ACC112 (cell line): ENCODE measurements around the gene ORM2.
"Not testable (repeated sequence)": the region's sequence is repeated elsewhere in the genome, so short reads cannot be mapped to it uniquely, and the experiment has no call there.

Experiments used
- H2AFZ ChIP-seq: fragments of 200-600 bp; sonication (generic); one replicate; pipeline ENCODE4 v1.6.0; 2017; ENCODE audit warnings: antibody characterized with exemption, low read length; ENCODE audit not compliant: unreplicated experiment
- H3K27ac ChIP-seq: fragments of 200-600 bp; sonication (generic); 2 replicates; pipeline ENCODE4 v1.5.1; 2014; ENCODE audit warnings: low read depth, mild to moderate bottlenecking, antibody characterized with exemption, low read length, moderate library complexity
- H3K27me3 ChIP-seq: fragments of 200-600 bp; sonication (generic); 2 replicates; pipeline ENCODE4 v1.6.1; 2014; ENCODE audit warnings: mild to moderate bottlenecking, antibody characterized with exemption, low read length, moderate library complexity, mixed read lengths; ENCODE audit not compliant: insufficient read depth
- H3K36me3 ChIP-seq: fragments of 200-600 bp; sonication (generic); 2 replicates; pipeline ENCODE4 v1.6.1; 2016; ENCODE audit warnings: mild to moderate bottlenecking, antibody characterized with exemption, low read length, moderate library complexity, mixed read lengths; ENCODE audit not compliant: insufficient read depth
- H3K4me1 ChIP-seq: fragments of 200-600 bp; sonication (generic); one replicate; pipeline ENCODE4 v1.6.1; 2016; ENCODE audit warnings: low read length, mixed read lengths; ENCODE audit not compliant: insufficient read depth, unreplicated experiment, control insufficient read depth
- H3K4me3 ChIP-seq: fragments of 200-600 bp; sonication (generic); 2 replicates; pipeline ENCODE4 v1.5.1; 2014; ENCODE audit warnings: mild to moderate bottlenecking, low read depth, low read length
- H3K79me2 ChIP-seq: fragments of 200-600 bp; sonication (generic); one replicate; pipeline ENCODE4 v1.6.0; 2016; ENCODE audit warnings: low read length; ENCODE audit not compliant: control insufficient read depth, unreplicated experiment, insufficient read depth

Gene ORM2

DNA sequence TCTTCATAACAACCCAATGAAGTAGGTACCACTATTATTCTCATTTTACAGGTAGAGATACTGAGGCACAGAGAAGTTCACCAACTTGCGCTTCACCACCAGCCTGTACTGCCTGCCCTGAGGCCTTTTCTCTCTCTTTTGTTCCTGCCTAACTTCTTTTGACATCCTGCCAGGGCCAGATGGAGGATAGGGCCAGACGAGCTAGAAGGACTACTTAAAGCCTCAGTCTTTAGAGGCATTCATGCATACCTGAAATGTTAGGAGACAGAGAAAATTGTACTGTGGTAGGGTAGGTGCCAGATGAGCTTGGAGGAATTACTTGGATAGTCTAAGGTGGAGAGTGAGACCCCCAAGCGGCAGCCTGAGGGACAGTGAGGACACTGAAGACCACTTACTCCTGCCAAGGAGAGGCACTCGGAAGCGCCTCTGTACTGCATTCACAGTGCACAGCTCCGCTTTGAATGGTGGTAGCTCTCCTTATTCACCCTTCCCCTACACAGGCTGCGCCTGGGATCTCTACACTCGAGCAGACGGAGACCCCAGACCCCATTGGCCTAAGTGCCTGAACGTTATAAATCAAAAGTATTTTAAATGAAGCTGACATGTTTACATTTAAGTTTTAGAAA, 13.0 kb upstream of the ORM2 start:
- Histone ChIP-seq H3K36me3 (no peaks in the 10 kb centered on the region), H3K79me2 (no peaks in the 10 kb centered on the region), H3K27me3 (no peaks in the 10 kb centered on the region), H2AFZ (no peak overlapping the region), H3K4me3 (no peak overlapping the region), H3K4me1 (peaks cover 2% of the 10 kb centered on the region), H3K27ac (no peak overlapping the region)

- no peaks in the 10 kb centered on the region for H3K27me3 ChIP-seq
- no peaks in the 10 kb centered on the region for H3K36me3 ChIP-seq
- H2AFZ ChIP-seq, result no peak overlapping the region
- H3K4me3 ChIP-seq, result no peak overlapping the region
- H3K4me1 ChIP-seq, result peaks cover 9% of the 10 kb centered on the region
- H3K27ac ChIP-seq, result no peak overlapping the region
- H3K79me2 ChIP-seq, result no peaks in the 10 kb centered on the region
Observed at GRCh38 chr9:114317665-114318357, 11.9 kb upstream of the ORM2 start.

GRCh38 chr9:114318416-114318815, 11.3 kb upstream of the ORM2 start:
- H3K27me3 ChIP-seq, result no peaks in the 10 kb centered on the region
- H3K4me1 ChIP-seq, result peaks cover 9% of the 10 kb centered on the region
- H3K36me3 ChIP-seq, result no peaks in the 10 kb centered on the region
- H3K4me3 ChIP-seq, result no peak overlapping the region
- H2AFZ ChIP-seq, result no peak overlapping the region
- H3K79me2 ChIP-seq, result no peaks in the 10 kb centered on the region
- no peak overlapping the region for H3K27ac ChIP-seq

DNA sequence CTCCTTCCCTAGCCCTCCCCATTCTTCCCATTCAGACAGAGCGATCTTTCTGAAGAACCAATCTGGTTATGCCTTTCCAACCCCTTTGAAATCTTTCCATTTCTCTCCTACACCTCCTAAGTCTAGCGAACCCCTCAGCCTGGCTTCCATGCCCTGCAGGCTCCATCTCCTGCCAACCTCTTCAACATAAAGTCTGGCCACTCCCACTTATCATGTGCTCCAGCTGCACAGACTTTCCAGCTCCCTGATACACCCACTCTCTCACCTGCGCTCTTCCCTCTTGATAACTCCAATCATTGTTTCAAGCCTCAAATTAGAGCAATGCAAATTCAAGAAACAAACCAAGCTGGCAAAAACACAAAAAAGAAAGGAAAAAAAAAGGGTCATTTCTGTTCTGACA, 10.5 kb upstream of the ORM2 start:
- Histone ChIP-seq H3K36me3 (no peaks in the 10 kb centered on the region), H3K27me3 (no peaks in the 10 kb centered on the region), H3K4me1 (peaks cover 9% of the 10 kb centered on the region), H3K79me2 (no peaks in the 10 kb centered on the region), H3K4me3 (no peak overlapping the region), H2AFZ (no peak overlapping the region), H3K27ac (no peak overlapping the region)

- not testable (repeated sequence) for H3K36me3 ChIP-seq, H3K79me2 ChIP-seq, H3K4me3 ChIP-seq, H2AFZ ChIP-seq, H3K27ac ChIP-seq, H3K4me1 ChIP-seq, H3K27me3 ChIP-seq
Observed at GRCh38 chr9:114320710-114321109, 9.0 kb upstream of the ORM2 start.

DNA sequence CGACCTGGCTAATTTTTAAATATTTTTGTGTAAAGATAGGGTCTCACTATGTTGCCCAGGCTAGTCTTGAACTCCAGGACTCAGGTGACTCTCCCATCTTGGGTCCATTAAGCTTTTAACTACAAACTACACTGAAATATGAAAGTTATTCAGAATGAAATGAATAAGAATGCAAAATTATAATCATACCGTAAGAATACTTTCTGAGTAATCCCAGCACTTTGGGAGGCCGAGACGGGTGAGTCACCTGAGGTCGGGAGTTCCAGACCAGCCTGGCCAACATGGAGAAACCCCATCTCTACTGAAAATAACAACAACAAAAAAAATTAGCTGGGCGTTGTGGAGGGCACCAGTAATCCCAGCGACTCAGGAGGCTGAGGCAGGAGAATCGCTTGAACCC, 7.9 kb upstream of the ORM2 start:
- no peaks in the 10 kb centered on the region for H3K79me2 ChIP-seq
- H3K4me1 ChIP-seq, result peaks cover 9% of the 10 kb centered on the region
- H3K36me3 ChIP-seq, result no peaks in the 10 kb centered on the region
- no peak overlapping the region for H3K4me3 ChIP-seq
- no peaks in the 10 kb centered on the region for H3K27me3 ChIP-seq
- peak overlapping the region; percentile 12; the same call in 1 of the 2 replicates for H3K27ac ChIP-seq
- no peak overlapping the region for H2AFZ ChIP-seq

- H3K4me1 ChIP-seq, H3K36me3 ChIP-seq, H3K27me3 ChIP-seq, H3K4me3 ChIP-seq, H2AFZ ChIP-seq, H3K79me2 ChIP-seq: not testable (repeated sequence)
- peak overlapping the region; percentile 12; the same call in 1 of the 2 replicates for H3K27ac ChIP-seq
Observed at GRCh38 chr9:114322160-114322818, 7.4 kb upstream of the ORM2 start.

DNA sequence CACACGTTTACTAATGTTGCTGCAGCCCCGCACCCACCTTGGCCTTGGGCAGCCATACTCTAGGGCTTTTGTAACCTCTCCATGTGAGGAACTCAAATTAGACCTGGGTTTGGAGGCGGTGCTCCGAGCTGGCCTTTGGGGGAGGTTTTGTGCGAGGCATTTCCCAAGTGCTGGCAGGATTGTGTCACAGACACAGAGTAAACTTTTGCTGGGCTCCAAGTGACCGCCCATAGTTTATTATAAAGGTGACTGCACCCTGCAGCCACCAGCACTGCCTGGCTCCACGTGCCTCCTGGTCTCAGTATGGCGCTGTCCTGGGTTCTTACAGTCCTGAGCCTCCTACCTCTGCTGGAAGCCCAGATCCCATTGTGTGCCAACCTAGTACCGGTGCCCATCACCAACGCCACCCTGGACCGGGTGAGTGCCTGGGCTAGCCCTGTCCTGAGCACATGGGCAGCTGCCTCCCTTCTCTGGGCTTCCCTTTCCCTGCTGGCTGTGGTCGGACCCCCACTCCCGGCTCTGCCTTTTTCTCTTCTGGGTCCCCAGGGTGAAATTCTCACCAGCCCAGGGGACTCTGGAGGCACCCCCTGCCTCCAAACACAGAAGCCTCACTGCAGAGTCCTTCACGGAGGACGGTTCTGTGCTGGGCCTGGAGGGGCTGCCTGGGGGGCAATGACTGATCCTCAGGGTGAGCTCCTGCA, 6.7 kb upstream of the ORM2 start, which contains the start of gene ORM1:
ORM1 (plus strand) TSS at position 268 of the 701 bp plus-strand sequence; CDS start at position 304, 36 bp downstream.
- not testable (repeated sequence) for H3K4me3 ChIP-seq, H3K79me2 ChIP-seq, H3K4me1 ChIP-seq, H2AFZ ChIP-seq, H3K27me3 ChIP-seq, H3K36me3 ChIP-seq
- peak within 1 kb of the TSS; percentile 12; the same call in 1 of the 2 replicates for H3K27ac ChIP-seq

DNA sequence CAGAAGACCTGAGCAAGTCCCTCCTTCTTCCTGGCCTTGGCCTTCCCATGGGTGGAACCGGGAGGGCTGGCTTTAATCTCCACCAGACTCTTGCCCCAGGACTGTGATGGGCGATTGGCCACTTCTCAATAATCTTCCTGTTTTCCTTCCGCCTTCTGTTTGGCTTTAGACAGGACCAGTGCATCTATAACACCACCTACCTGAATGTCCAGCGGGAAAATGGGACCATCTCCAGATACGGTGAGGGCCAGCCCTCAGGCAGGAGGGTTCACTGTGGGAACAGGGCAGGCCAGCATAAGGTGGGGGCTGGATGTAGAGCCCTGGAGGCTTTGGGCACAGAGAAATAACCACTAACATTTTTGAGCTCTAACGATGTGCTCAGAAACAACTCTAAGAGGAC, 5.8 kb upstream of the ORM2 start:
- not testable (repeated sequence) for H3K27ac ChIP-seq, H3K36me3 ChIP-seq, H3K4me3 ChIP-seq

DNA sequence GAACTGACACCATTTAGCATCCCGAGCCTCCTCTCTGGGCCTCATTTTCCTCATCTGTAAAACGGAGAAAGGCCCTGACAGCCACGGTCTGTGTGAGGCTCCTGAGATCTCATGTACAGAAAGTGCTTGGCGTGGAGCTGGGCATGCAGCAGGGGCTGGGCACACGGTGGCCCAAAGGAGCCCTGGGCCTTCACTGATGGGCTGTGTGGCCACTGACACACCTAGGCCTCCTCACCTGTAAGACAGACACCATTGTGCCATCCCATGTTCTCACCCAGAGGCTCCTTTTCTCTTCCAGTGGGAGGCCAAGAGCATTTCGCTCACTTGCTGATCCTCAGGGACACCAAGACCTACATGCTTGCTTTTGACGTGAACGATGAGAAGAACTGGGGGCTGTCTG, 5.2 kb upstream of the ORM2 start:
- Histone ChIP-seq H3K27me3 (no peaks in the 10 kb centered on the region), H2AFZ (no peak overlapping the region), H3K36me3 (no peaks in the 10 kb centered on the region), H3K27ac (no peak overlapping the region), H3K4me3 (no peak overlapping the region), H3K4me1 (peaks cover 9% of the 10 kb centered on the region), H3K79me2 (no peaks in the 10 kb centered on the region)

More for the DNA sequence above, 5.8 kb upstream of the ORM2 start:
- not testable (repeated sequence) for H3K79me2 ChIP-seq, H3K4me1 ChIP-seq, H3K27me3 ChIP-seq, H2AFZ ChIP-seq
